Activated CD4-positive, alpha-beta T cell treated with anti-CD3 and anti-CD28 coated beads for 1 hour (primary cell): ENCODE results near the gene SSTR1.
"Not testable (repeated sequence)": the region's sequence is repeated elsewhere in the genome, so short reads cannot be mapped to it uniquely, and the experiment has no call there.

Source experiments
- DNase-seq: peaks from one replicate; pipeline ENCODE4 v3.0.0-alpha.2; 2020

SSTR1 gene, protein sequence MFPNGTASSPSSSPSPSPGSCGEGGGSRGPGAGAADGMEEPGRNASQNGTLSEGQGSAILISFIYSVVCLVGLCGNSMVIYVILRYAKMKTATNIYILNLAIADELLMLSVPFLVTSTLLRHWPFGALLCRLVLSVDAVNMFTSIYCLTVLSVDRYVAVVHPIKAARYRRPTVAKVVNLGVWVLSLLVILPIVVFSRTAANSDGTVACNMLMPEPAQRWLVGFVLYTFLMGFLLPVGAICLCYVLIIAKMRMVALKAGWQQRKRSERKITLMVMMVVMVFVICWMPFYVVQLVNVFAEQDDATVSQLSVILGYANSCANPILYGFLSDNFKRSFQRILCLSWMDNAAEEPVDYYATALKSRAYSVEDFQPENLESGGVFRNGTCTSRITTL

DNA sequence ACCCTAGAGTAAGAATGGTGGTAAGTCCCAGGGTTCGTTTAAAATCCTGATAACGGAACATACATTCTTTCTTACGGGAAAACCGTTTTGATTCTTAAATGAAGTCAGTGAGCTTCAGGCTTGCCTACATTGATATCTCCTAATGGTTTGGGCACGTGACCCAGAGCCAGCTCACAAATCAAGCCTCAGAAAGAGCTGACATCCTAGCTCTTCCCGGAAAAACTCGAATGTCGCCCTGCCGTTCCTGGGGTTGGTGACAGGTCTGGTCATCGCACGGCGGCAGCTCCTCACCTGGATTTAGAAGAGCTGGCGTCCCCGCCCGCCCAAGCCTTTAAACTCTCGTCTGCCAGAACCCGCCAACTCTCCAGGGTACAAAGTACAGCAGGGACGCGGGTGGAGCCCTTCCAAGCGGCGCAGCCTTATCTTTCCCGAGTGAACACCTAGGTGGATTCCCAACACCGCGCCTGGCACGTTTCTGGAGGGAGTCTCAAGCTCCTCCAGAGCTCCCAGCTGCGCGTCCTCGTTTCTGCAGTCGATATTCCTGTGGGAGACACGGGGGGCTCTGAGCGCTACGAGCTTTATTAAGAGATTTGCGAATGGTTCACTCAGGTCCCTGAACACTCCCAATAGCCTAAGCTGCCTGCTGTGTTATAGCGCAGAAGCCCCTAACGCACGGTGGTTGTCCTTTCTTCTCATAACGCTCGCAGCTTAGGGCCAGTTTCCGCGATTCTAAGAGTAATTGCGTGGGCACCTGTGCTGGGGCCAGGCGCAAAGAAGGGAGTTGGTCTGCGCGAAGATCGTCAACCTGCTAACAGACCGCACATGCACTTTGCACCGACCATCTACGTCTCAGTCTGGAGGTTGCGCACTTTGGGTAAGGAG is at the start of gene SSTR1:
SSTR1 (plus strand) TSS at position 169 of the 882 bp plus-strand sequence. CDS start 1,486 bp downstream, outside the sequence.
- no peak for DNase-seq

DNA sequence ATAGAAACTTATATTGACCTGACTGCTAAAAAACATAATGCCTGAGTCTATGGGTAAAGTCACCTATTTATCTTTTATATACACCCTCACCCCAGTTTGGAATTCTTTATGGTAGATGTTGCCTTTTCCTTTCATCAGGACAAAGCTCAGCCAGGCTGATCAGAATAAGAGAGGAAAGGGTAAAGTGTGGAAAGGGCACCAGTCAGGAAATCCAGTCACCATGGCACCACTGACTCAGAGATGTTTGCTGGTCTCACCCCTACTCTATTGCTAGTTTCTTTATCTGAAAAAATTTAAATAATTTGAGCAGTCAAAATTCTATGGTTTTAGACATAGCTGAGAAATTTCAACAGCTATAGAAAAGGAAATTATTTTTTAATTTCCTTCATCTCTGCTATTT is 49.2 kb upstream of the SSTR1 start:
- no peak for DNase-seq

DNA sequence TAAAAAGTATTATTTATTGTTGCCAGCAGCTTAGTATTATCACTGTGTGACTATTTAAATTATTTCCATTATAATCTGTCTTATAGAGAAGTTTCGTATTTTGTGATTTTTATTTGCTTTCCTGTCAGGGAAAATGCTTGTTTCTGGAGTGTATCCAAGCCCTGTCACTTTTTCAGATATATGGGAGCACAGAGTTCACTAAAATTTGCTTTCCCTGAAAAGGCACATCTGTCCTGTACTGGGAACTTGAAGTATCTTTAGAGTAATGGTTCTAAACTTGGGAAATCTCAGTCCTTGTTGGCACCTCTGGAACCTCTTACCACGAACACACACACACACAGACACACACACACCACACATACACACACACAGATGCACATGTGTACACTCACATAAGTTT is 39.3 kb upstream of the SSTR1 start:
- no peak for DNase-seq

DNA sequence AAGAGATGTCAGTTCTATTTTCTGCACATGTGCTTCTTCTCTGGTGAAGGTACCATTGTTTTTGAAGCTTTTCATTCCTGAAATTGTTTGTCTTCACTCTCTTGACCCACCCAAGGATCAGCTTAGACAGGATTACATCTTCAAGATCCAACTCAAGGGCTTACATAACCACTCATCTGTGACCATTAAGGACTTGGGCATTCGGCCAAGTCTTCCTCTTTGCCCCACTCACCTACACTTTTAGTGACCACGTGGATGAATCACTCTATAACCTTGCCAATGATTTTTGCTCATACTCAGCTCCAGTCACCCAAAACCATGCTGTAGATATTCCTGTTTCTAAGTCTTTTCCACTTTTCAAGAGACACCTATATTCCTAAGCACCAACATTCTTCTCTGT is 36.5 kb upstream of the SSTR1 start:
- DNase-seq, result no peak

GRCh38 chr14:38174711-38175110 is 33.0 kb upstream of the SSTR1 start:
- DNase-seq, result no peak

DNA sequence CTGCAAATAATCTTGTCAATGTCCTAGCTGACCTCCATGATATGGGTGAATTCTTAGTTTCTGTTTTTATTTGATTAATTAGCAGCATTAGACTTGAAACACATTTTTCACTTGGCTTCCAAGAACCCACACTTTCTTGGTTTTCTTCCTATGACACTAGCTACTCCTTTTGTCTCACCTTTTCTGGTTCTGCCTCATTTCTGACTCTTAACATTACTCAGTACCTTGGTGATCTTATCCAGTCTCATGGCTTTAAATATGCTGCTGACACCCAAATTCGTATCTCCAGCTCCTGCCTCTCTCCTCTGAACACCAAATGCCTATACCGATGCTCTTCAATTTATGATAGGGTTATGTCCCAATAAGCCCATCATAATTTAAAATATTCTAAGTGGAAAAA is 32.0 kb upstream of the SSTR1 start:
- no peak for DNase-seq

GRCh38 chr14:38176379-38176778 is 31.3 kb upstream of the SSTR1 start:
- no peak for DNase-seq

DNA sequence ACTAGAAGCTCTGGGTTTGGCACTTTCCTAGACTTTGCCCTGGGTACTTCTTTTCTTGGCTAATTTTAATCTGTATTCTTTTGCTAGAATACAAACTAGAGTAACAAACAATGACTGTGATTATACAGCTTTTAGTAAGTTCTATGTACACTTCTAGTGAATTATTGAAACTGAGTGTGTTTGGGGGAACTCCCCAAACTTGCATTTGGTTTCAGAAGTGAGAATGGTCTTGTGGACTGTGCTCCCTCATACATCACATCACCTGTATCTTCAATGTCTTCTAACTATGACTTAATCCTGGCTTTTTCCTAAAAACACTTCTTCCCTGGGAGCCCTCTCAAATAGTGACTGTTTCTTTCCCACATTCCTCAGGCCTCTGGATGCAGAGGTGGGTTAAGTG is 23.6 kb upstream of the SSTR1 start:
- no peak for DNase-seq

DNA sequence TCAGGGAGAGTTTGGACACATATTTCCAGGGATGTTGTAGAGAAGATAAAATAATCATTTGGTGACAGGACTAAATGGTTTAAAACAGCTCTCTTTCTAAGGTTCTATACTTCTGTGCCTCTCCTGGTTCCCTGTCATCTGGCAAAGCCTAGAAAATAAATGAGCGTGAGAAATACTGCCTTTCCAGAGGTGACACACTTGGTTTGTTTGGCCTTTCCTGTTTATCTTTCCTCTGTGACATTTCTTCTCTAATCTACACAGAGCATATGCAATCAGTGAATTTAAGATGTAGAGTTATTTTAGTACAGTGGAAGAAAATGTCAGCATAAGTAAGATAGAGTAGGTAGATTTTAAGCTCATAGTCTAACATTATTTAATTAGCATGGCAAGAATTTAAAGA is 22.0 kb upstream of the SSTR1 start:
- DNase-seq, result no peak

DNA sequence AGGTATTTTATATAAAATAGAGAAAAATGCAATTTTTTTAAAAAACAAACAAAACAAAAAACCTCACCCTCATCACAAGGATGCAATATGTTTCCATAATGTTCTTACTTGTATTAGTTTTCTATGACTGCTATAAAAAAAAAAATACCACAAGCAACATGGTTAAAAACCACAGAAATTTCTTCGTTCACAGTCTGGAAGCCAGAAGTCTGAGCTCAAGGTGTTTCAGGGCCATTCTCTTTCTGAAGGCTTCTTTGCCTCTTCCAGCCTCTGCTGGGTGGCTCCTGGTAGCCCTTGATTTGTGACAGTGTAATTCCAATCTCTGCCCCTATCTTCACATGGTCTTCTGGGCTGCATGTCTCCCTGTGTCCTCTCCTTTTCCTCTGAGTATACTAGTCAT is 21.5 kb upstream of the SSTR1 start:
- DNase-seq, result no peak

DNA sequence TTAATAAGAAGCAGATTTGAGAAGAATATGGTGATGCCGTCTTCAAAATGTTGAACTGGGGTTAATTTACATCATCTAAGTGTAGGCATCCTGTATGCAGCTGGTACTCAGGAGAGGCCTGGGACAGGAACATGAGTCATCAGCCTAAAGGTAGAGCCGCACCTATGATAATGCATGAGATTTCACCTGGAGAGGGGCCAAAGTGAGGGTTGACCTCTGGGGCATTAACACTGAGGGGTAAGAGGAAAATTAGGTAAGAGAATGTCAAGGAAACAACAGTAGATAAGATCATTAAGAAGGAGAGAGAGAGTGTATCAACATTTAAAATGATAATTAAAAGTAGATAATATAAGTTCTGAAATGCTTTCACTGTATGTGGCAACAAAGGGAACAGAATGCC is 20.2 kb upstream of the SSTR1 start:
- no peak for DNase-seq

DNA sequence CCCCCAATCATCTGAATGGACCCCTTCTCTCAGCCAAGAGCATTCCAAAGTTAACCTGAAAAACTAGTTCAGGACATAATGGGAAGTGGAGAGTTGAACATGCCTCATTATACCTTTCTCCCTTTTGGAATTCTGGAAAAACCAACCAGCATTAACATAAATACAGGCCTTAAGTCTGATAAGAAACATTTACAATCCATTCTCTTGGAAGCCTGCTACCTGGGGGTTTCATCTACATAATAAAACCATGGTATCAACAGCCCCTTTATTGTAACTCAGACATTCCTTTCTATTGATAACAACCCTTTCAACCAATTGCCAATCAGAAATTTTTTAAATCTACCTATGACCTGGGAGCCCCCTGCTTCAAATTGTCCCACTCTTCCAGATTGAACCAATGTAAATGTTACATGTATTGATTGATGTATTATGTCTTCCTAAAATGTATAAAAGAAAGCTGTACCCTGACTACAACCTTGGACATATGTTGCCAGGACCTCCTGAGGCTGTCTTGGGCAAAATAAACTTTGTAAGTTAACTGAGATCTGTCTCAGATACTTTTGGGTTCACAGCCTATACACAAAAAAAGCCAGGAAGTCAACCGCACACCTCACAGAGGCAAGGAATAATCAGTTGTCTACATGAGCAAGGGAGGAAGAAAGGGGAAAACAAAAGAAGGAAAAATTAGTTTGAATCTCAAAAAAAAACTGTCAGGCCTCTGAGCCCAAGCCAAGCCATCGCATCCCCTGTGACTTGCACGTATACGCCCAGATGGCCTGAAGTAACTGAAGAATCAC is 17.6 kb upstream of the SSTR1 start:
- no peak for DNase-seq

- DNase-seq, result not testable (repeated sequence)
Observed at GRCh38 chr14:38190846-38191245, 16.9 kb upstream of the SSTR1 start.

DNA sequence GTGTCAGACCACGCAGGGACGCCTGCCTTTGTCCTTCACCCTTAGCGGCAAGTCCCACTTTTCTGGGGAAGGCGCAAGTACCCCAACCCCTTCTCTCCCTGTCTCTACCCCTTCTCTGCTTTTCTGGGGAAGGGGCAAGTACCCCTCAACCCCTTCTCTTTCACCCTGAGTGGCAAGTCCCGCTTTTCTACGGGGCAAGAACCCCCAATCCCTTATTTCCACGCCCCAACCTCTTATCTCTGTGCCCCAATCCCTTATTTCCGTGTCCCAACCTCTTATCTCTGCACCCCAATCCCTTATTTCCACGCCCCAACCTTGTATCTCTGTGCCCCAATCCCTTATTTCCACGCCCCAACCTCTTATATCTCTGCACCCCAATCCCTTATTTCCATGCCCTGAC is 16.2 kb upstream of the SSTR1 start:
- DNase-seq, result not testable (repeated sequence)

- no peak for DNase-seq
Observed at GRCh38 chr14:38197001-38197783, 10.5 kb upstream of the SSTR1 start.

- DNase-seq, result no peak
Observed at GRCh38 chr14:38197784-38198335, 9.8 kb upstream of the SSTR1 start.

GRCh38 chr14:38198425-38198824 is 9.3 kb upstream of the SSTR1 start:
- DNase-seq, result no peak

DNA sequence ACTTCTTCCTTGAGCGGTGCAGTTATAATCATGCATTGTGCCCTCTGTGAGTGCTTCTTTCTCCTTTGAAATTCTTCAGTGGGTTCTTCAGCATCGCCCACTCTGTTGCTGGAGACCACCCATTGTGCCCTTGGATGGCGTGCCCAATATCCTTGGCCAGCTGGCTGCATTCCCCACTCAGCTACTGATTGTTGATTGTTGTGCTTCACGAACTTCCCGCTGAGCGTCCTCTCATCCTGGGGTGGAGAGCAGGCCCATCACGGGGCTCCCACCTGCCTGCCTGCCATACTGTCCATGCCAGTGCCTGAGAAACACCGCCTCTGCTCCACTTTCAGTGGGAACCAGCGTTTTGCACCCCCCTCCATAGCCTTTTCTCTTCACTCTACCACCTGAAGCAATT is 8.6 kb upstream of the SSTR1 start:
- DNase-seq, result no peak

- no peak for DNase-seq
Observed at GRCh38 chr14:38199739-38200138, 8.0 kb upstream of the SSTR1 start.

DNA sequence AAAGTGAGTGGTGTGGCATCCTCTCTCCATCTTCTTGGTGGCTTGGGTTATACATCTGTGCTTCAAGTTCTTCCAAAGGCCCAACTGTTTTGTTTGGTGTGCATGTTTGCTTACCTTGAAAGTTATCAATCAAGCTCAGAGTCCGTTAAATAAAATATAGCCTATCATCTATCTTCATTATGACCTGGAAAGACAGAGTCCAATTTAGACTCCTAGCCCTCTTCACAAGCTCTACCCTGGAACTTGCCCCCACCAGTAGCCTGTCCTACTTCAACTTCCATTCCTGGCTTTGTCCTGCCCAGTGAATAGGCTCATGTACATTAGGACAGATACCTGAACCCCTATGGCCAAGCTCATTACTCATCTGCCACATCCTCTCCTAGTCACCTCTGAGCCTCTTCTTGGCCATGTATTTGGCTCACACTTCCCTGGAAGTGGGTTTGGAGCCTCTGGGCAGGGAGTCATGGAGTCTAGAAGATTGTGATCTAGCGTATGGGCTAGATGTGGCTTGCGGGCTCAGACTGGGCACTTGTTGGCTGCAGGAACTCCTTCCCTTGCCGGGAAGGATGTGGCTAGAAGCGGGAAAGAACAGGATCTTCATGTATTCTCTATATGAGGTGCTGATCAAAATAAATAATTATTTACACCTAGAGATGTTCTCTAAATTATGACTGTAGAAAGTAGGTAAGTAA is 6.4 kb upstream of the SSTR1 start:
- no peak for DNase-seq

GRCh38 chr14:38202444-38203191 is 5.1 kb upstream of the SSTR1 start:
- DNase-seq, result no peak
